C4-2B (cell line): Measurements from ENCODE around the gene MIA.

Source experiments
- CTCF ChIP-seq: fragments of 450-650 bp; conservative IDR thresholded peaks from 2 replicates; pipeline ENCODE4 v1.5.1; 2017; ENCODE audit warnings: mild to moderate bottlenecking
- ZFX ChIP-seq: fragments of 450-650 bp; IDR thresholded peaks from 2 replicates; pipeline ENCODE4 v1.6.1; 2017

- no peak for TF ChIP-seq CTCF
- no peak for TF ChIP-seq ZFX
These were observed 11.8 kb upstream of the MIA start for GRCh38 chr19:40763526-40763925.
